Glutamatergic neuron (in vitro differentiated cells): ENCODE results near the gene HERC4. TPM values are rescaled to one million over a fixed set of nuclear protein-coding genes. Genes with fewer than 3 reads are reported as not detected.

Source experiments
- DNase-seq: peaks from one replicate; pipeline ENCODE4 v3.0.0; 2022
- H3K27ac Mint-ChIP-seq: one replicate; pipeline ENCODE4 v1.8.0; 2020; ENCODE audit warnings: mild to moderate bottlenecking, mixed read lengths, inconsistent platforms; ENCODE audit not compliant: unreplicated experiment
- H3K27me3 Mint-ChIP-seq: one replicate; pipeline ENCODE4 v1.8.0; 2020; ENCODE audit warnings: mild to moderate bottlenecking, moderate library complexity, mixed read lengths, inconsistent platforms; ENCODE audit not compliant: unreplicated experiment
- H3K36me3 Mint-ChIP-seq: one replicate; pipeline ENCODE4 v1.8.0; 2020; ENCODE audit warnings: mild to moderate bottlenecking, mixed read lengths, inconsistent platforms; ENCODE audit not compliant: unreplicated experiment
- H3K4me1 Mint-ChIP-seq: one replicate; pipeline ENCODE4 v1.8.0; 2020; ENCODE audit warnings: mild to moderate bottlenecking, low read depth, mixed read lengths, inconsistent platforms; ENCODE audit not compliant: unreplicated experiment
- H3K4me3 Mint-ChIP-seq: one replicate; pipeline ENCODE4 v1.8.0; 2020; ENCODE audit warnings: mild to moderate bottlenecking, mixed read lengths, inconsistent platforms; ENCODE audit not compliant: unreplicated experiment
- H3K9me3 Mint-ChIP-seq: one replicate; pipeline ENCODE4 v1.8.0; 2020; ENCODE audit warnings: mild to moderate bottlenecking, moderate library complexity, mixed read lengths, inconsistent platforms; ENCODE audit not compliant: unreplicated experiment
- CTCF ChIP-seq: fragments of 200-600 bp; sonication (generic); IDR thresholded peaks from one replicate; pipeline ENCODE4 v1.5.0; 2021; ENCODE audit not compliant: partially characterized antibody, unreplicated experiment
- total RNA-seq: library from RNA; stranded (reverse); fragmentation: NEBNext Ultra II Directional; extraction: Animal tissue kit (Norgen Biotek cat#: 25700); gene quantifications from one replicate; pipeline ENCODE4 v1.2.1, GENCODE V29; 2021; ENCODE audit not compliant: unreplicated experiment

Gene HERC4
- total RNA-seq, 1 donor from 2014 or later = 39.5 TPM

- H3K36me3 Mint-ChIP-seq = no peaks in the 10 kb centered on the region
- TF ChIP-seq CTCF = no peak
- H3K27me3 Mint-ChIP-seq = no peaks in the 10 kb centered on the region
- H3K4me3 Mint-ChIP-seq = no peak overlapping the region
- no peaks in the 10 kb centered on the region for H3K4me1 Mint-ChIP-seq
- no peak overlapping the region for H3K27ac Mint-ChIP-seq
- DNase-seq = no peak
- no peaks in the 10 kb centered on the region for H3K9me3 Mint-ChIP-seq
Measured at GRCh38 chr10:67934336-67934735, 140.7 kb downstream of the HERC4 start.

- Mint-ChIP-seq H3K27me3 (no peaks in the 10 kb centered on the region), H3K9me3 (no peaks in the 10 kb centered on the region), H3K27ac (no peak overlapping the region), H3K4me1 (no peaks in the 10 kb centered on the region), H3K36me3 (no peaks in the 10 kb centered on the region), H3K4me3 (no peak overlapping the region)
- no peak for TF ChIP-seq CTCF
- DNase-seq = no peak
Measured at GRCh38 chr10:67933199-67933598, 141.9 kb downstream of the HERC4 start.

GRCh38 chr10:67926951-67927350 is 148.1 kb downstream of the HERC4 start:
- Mint-ChIP-seq H3K9me3 (no peaks in the 10 kb centered on the region), H3K27me3 (peaks cover 2% of the 10 kb centered on the region), H3K4me1 (no peaks in the 10 kb centered on the region), H3K27ac (no peak overlapping the region), H3K36me3 (no peaks in the 10 kb centered on the region), H3K4me3 (no peak overlapping the region)
- TF ChIP-seq CTCF = no peak
- DNase-seq = no peak

GRCh38 chr10:67925449-67926005 is 149.6 kb downstream of the HERC4 start:
- H3K36me3 Mint-ChIP-seq = no peaks in the 10 kb centered on the region
- DNase-seq = no peak
- H3K27ac Mint-ChIP-seq = no peak overlapping the region
- no peak overlapping the region for H3K4me3 Mint-ChIP-seq
- TF ChIP-seq CTCF = no peak
- H3K9me3 Mint-ChIP-seq = no peaks in the 10 kb centered on the region
- no peaks in the 10 kb centered on the region for H3K4me1 Mint-ChIP-seq
- peaks cover 2% of the 10 kb centered on the region for H3K27me3 Mint-ChIP-seq

- Mint-ChIP-seq H3K27me3 (peaks cover 2% of the 10 kb centered on the region), H3K4me1 (no peaks in the 10 kb centered on the region), H3K4me3 (no peak overlapping the region), H3K36me3 (no peaks in the 10 kb centered on the region), H3K9me3 (no peaks in the 10 kb centered on the region), H3K27ac (no peak overlapping the region)
- TF ChIP-seq CTCF = no peak
- no peak for DNase-seq
Measured at GRCh38 chr10:67924136-67924535, 150.9 kb downstream of the HERC4 start.
